GM12801 (cell line): Measurements from ENCODE around the gene LTBP1.

Source experiments
- CTCF ChIP-seq: IDR thresholded peaks from one replicate; pipeline ENCODE4 v1.5.1; 2011; ENCODE audit warnings: control low read depth; ENCODE audit not compliant: insufficient read length; ENCODE audit errors: extremely low read depth

LTBP1 gene

GRCh38 chr2:33395655-33396249, 449.0 kb downstream of the LTBP1 start:
- no peak for TF ChIP-seq CTCF

DNA sequence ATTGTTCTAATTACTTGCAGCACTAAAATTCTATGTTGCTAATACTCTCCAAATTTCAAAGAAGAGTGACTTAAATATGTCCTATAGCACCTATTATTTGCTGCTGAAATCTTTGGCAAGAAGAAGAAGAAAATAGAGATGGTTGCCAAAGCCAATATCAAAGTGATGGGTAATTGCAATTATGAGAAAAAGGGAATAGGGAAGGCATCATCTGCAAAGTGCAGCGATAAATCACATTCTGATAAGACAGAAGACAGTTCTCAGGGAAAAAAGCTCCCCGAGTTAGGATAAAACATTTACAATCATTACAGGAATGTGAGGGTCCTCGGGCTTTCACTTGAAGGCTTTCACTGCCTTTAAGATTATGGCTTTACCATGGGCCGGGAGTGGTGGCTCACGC, 457.6 kb downstream of the LTBP1 start:
- TF ChIP-seq CTCF = no peak

DNA sequence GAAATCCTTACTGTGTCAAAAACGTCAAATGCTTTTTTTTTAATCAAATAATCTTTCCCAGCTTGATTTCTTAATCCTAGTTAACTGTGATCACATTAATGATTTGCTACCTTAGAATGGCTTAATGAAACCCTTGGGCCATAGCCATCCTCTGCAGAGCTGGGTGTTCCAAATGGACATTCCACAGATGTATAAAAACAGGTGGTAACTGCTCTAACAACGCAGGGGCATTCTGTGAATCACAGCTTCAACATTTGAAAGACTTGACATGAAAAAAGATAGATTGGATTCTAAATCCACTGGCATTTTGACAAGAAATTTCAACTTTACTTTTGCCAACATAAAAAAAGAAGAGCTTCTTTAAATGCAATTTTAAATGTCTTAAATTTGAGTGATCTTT, 459.9 kb downstream of the LTBP1 start:
- no peak for TF ChIP-seq CTCF

GRCh38 chr2:33408109-33408508, 461.4 kb downstream of the LTBP1 start:
- TF ChIP-seq CTCF = no peak

- TF ChIP-seq CTCF = no peak
Measured at GRCh38 chr2:33409417-33409955, 462.7 kb downstream of the LTBP1 start.

- TF ChIP-seq CTCF = no peak
Measured at GRCh38 chr2:33411765-33412164, 465.0 kb downstream of the LTBP1 start.

DNA sequence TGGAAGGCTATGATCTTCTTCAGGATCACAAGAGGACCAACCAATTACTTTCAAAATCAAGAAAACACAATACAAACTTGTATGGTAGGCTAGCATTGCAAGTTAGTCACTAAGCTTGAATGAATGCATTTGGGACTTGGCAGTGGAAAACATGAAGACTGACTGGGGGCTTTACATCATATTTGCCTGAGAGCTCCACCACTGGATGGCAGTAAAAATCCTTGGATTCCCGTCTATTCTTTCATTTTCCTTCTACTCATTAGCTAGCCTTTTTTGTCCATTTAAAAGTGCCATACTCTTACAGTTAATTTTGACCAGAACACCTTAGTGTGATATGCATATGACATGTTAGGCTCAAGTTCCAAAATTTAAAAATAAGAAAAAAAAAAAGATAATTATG, 466.2 kb downstream of the LTBP1 start:
- no peak for TF ChIP-seq CTCF
